Lung (tissue), 12 donors: ENCODE measurements around the gene TRIM34. TPM values are rescaled to one million over a fixed set of nuclear protein-coding genes. Genes with fewer than 3 reads are reported as not detected.
"Not testable (repeated sequence)": the region's sequence is repeated elsewhere in the genome, so short reads cannot be mapped to it uniquely, and the experiment has no call there.

Experiments used
- ATAC-seq: fragments of 200-7000 bp; cut with Tn5 transposase; one replicate; pipeline ENCODE4 v1.9.1; 2020; ENCODE audit warnings: moderate number of reproducible peaks; ENCODE audit not compliant: insufficient read depth, low FRiP score
- DNase-seq, 3 donors: peaks; one replicate each; pipeline ENCODE4 v3.0.0-alpha.2; 2013 to 2017
- H3K27ac ChIP-seq, 2 donors: one replicate each; pipeline ENCODE4 v1.5.1; 2013; ENCODE audit warnings: mild to moderate bottlenecking in 2 of 2, moderate library complexity in 2 of 2, control low read depth in 1 of 2, inconsistent platforms in 1 of 2, low read depth in 1 of 2, low read length in 1 of 2
- H3K27me3 ChIP-seq, 3 donors: one replicate each; pipeline ENCODE4 v1.5.1; 2013; ENCODE audit warnings: low read length in 2 of 3; ENCODE audit not compliant: control insufficient read depth in 3 of 3, insufficient read depth in 3 of 3
- H3K36me3 ChIP-seq, 4 donors: one replicate each; pipeline ENCODE4 v1.5.1; 2013; ENCODE audit warnings: low read length in 4 of 4, mild to moderate bottlenecking in 1 of 4, moderate library complexity in 1 of 4; ENCODE audit not compliant: control insufficient read depth in 4 of 4, insufficient read depth in 4 of 4
- H3K4me1 ChIP-seq, 5 donors: one replicate each; pipeline ENCODE4 v1.5.1; 2013; ENCODE audit warnings: low read length in 5 of 5, mild to moderate bottlenecking in 2 of 5, moderate library complexity in 1 of 5; ENCODE audit not compliant: control insufficient read depth in 5 of 5, insufficient read depth in 5 of 5
- H3K4me3 ChIP-seq: one replicate; pipeline ENCODE4 v1.5.1; 2013; ENCODE audit warnings: mild to moderate bottlenecking, control low read depth, moderate library complexity
- H3K9ac ChIP-seq, 2 donors: one replicate each; pipeline ENCODE4 v1.5.1; 2013; ENCODE audit warnings: low read length in 2 of 2, control low read depth in 1 of 2; ENCODE audit not compliant: insufficient read depth in 1 of 2
- H3K9me3 ChIP-seq, 4 donors: one replicate each; pipeline ENCODE4 v1.5.1; 2013; ENCODE audit warnings: low read length in 3 of 4, mild to moderate bottlenecking in 1 of 4, moderate library complexity in 1 of 4; ENCODE audit not compliant: control insufficient read depth in 4 of 4, insufficient read depth in 3 of 4
- CTCF ChIP-seq: IDR thresholded peaks from 2 replicates; pipeline ENCODE4 v1.5.1; 2012; ENCODE audit warnings: mild to moderate bottlenecking; ENCODE audit errors: control extremely low read depth, extremely low read depth
- WGBS, 2 donors: extraction: QIAGEN DNeasy Blood & Tissue Kit; methylation state at CpG; one replicate each; pipeline ENCODE4 v1.1.7; 2013; 5-methylcytosine and 5-hydroxymethylcytosine counted together
- polyA plus RNA-seq, 2 donors: library from polyadenylated mRNA; stranded (reverse); fragments of 200-250 nt; gene quantifications; one replicate each; pipeline ENCODE4 v1.2.1, GENCODE V29; 2013
- total RNA-seq, 2 donors: library from RNA; depleted of rRNA in 1 of 2; stranded (reverse); fragments of >200 nt in 1 of 2; gene quantifications; one replicate each; pipeline ENCODE4 v1.2.1, GENCODE V29; 2014 to 2021
- donor health status: control.
- donor health status: control.
- donor health status: Bipolar disorder and iron deficiency.
- donor health status: healthy.
- donor health status: DM: yes; HTN: yes; CAD: no.

TRIM34 gene
- total and polyA plus RNA-seq, 4 donors, result 4.1 to 10.9 (median 8.2) TPM

- Histone ChIP-seq H3K27ac (peak overlapping the region; percentile 70 to 89), H3K36me3 (no peaks in the 10 kb centered on the region), H3K27me3 (no peaks in the 10 kb centered on the region), H3K9ac (no peak overlapping the region), H3K9me3 (no peaks in the 10 kb centered on the region), H3K4me1 (peaks cover 0 to 11% (median 4%) of the 10 kb centered on the region in 5 donors), H3K4me3 (no peak overlapping the region)
- TF ChIP-seq CTCF, result no peak
- no peak for DNase-seq
- ATAC-seq, result no peak
- WGBS, 2 donors, result 91 to 100% methylated on average over 1 of the region's 1 CpG
These were observed 63.7 kb downstream of the TRIM34 start for GRCh38 chr11:5688482-5688881.

GRCh38 chr11:5689551-5689983 is 64.8 kb downstream of the TRIM34 start, which contains the start of gene TRIM22:
TSS of gene TRIM22 (plus strand) at chr11:5689790. CDS start at chr11:5696233, 6,443 bp downstream.
- ATAC-seq, result peak; percentile 67
- WGBS, 2 donors, result 0 to 1% methylated on average over 2 of the region's 2 CpGs
- Histone ChIP-seq H3K36me3 (no peaks in the 10 kb centered on the region), H3K27ac (peak within 1 kb of the TSS; percentile 87 to 89), H3K27me3 (no peaks in the 10 kb centered on the region), H3K9ac (peak within 1 kb of the TSS; percentile 33 to 61), H3K4me3 (peak within 1 kb of the TSS; percentile 38), H3K9me3 (no peaks in the 10 kb centered on the region), H3K4me1 (peaks cover 0 to 9% (median 4%) of the 10 kb centered on the region in 5 donors)
- peak; percentile 24 to 71 (median 70) for DNase-seq
- TF ChIP-seq CTCF, result no peak

- ATAC-seq (no peak), DNase-seq (peak in 2 of 3 donors; percentile 24 to 40)
- Histone ChIP-seq H3K36me3 (no peaks in the 10 kb centered on the region), H3K27me3 (no peaks in the 10 kb centered on the region), H3K9me3 (no peaks in the 10 kb centered on the region), H3K4me1 (peaks cover 0 to 8% (median 4%) of the 10 kb centered on the region in 5 donors), H3K4me3 (peak overlapping the region; percentile 21), H3K27ac (peak overlapping the region; percentile 87 to 89), H3K9ac (peak overlapping the region; percentile 33 to 61)
- TF ChIP-seq CTCF, result no peak
- WGBS, 2 donors, result 2 to 3% methylated on average over 5 of the region's 5 CpGs
These were observed 65.4 kb downstream of the TRIM34 start for GRCh38 chr11:5690216-5690615.

GRCh38 chr11:5690736-5691135 is 65.9 kb downstream of the TRIM34 start:
- WGBS, 2 donors, result 5 to 6% methylated on average over 5 of the region's 5 CpGs
- H3K9ac ChIP-seq, result peak overlapping the region in 1 of 2 donors; percentile 61
- no peaks in the 10 kb centered on the region for H3K9me3 ChIP-seq
- ATAC-seq (no peak), DNase-seq (peak in 2 of 3 donors; percentile 17 to 22)
- no peaks in the 10 kb centered on the region for H3K36me3 ChIP-seq
- H3K27ac ChIP-seq, result peak overlapping the region; percentile 84 to 89
- H3K27me3 ChIP-seq, result no peaks in the 10 kb centered on the region
- no peak for TF ChIP-seq CTCF
- H3K4me3 ChIP-seq, result peak overlapping the region; percentile 38
- peaks cover 0 to 7% (median 4%) of the 10 kb centered on the region in 5 donors for H3K4me1 ChIP-seq

- H3K27ac ChIP-seq, result peak overlapping the region; percentile 84 to 89
- H3K36me3 ChIP-seq, DNase-seq, H3K9me3 ChIP-seq, H3K27me3 ChIP-seq, H3K9ac ChIP-seq, H3K4me1 ChIP-seq, ATAC-seq: not testable (repeated sequence)
- WGBS, 2 donors, result 26 to 33% methylated on average over 12 of the region's 12 CpGs
- peak overlapping the region; percentile 38 for H3K4me3 ChIP-seq
These were observed 66.6 kb downstream of the TRIM34 start for GRCh38 chr11:5691238-5691963.
